ENCODE results near the gene SLC2A3.

DNA sequence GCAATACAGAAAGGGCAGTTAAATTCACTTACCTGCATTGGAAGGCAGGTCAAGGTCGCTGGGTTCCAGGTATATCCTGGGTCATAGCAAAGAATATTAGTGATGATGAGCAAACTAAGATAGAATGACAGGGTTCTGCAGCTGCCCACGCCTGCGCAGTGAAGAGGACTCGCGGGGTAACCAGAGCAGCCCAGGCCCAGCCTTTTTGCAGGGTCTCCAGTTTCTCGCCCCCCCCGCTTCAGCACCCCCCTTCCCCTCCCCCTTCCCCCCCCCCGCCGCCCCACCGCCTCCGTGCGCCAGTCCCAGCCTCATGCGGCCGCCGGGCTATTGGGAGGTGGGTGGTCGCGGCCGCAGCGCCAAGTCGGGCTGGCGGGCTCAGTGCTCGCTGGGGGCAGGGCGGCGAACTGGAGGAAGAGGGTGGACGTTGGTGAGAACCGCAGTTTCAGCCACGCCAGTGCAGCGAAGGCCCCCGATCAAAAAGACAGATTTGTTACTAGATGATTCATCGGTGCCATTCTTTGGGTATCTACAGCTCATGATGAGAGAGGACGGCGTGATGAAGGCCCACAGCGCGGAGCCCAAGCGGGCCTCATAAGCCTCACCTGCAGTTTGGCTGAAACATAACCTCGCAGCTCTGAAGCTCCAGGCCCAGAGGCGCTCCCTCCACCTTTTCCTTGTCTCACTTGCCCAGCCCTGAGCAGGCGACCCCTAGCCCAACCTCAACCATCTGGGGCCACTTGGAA, 20.2 kb downstream of the SLC2A3 start:
- TF ChIP-seq, protein P1, sequence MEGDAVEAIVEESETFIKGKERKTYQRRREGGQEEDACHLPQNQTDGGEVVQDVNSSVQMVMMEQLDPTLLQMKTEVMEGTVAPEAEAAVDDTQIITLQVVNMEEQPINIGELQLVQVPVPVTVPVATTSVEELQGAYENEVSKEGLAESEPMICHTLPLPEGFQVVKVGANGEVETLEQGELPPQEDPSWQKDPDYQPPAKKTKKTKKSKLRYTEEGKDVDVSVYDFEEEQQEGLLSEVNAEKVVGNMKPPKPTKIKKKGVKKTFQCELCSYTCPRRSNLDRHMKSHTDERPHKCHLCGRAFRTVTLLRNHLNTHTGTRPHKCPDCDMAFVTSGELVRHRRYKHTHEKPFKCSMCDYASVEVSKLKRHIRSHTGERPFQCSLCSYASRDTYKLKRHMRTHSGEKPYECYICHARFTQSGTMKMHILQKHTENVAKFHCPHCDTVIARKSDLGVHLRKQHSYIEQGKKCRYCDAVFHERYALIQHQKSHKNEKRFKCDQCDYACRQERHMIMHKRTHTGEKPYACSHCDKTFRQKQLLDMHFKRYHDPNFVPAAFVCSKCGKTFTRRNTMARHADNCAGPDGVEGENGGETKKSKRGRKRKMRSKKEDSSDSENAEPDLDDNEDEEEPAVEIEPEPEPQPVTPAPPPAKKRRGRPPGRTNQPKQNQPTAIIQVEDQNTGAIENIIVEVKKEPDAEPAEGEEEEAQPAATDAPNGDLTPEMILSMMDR (IDR thresholded peaks at IDR 0.05): no peak
- TF ChIP-seq EZH2 (IDR thresholded peaks at IDR 0.05) (no peak), EZH2phosphoT487 (IDR thresholded peaks at IDR 0.05) (no peak)

Measured in neural progenitor cell (in vitro differentiated cells).